Activated gamma-delta T cell (primary cell): ENCODE results near the gene SHISA7.
"Not testable (repeated sequence)": the region's sequence is repeated elsewhere in the genome, so short reads cannot be mapped to it uniquely, and the experiment has no call there.

Source experiments
- DNase-seq: peaks from one replicate; lab custom pipeline; 2025; lab: John Stamatoyannopoulos, UW

SHISA7 gene

GRCh38 chr19:55418185-55418584, 24.9 kb downstream of the SHISA7 start:
- no peak for DNase-seq

GRCh38 chr19:55410168-55410567, 32.9 kb downstream of the SHISA7 start:
- no peak for DNase-seq

- not testable (repeated sequence) for DNase-seq
Measured at GRCh38 chr19:55409179-55409578, 33.9 kb downstream of the SHISA7 start.

- DNase-seq = no peak
Measured at GRCh38 chr19:55408533-55408872, 34.6 kb downstream of the SHISA7 start.

GRCh38 chr19:55407800-55408532, 35.1 kb downstream of the SHISA7 start:
- DNase-seq = peak; percentile 92

GRCh38 chr19:55407550-55407799, 35.6 kb downstream of the SHISA7 start, which contains the start of gene UBE2S:
Gene UBE2S (minus strand): TSS chr19:55407788. CDS start chr19:55407589, 199 bp downstream.
- not testable (repeated sequence) for DNase-seq

GRCh38 chr19:55406826-55407549, 36.1 kb downstream of the SHISA7 start:
- DNase-seq = no peak

- DNase-seq = no peak
Measured at GRCh38 chr19:55406091-55406825, 36.8 kb downstream of the SHISA7 start.

GRCh38 chr19:55405638-55406037, 37.5 kb downstream of the SHISA7 start:
- no peak for DNase-seq

GRCh38 chr19:55402509-55402908, 40.6 kb downstream of the SHISA7 start:
- no peak for DNase-seq

- not testable (repeated sequence) for DNase-seq
Measured at GRCh38 chr19:55401390-55401789, 41.7 kb downstream of the SHISA7 start.

- no peak for DNase-seq
Measured at GRCh38 chr19:55400281-55401087, 42.6 kb downstream of the SHISA7 start.

GRCh38 chr19:55398200-55398925, 44.7 kb downstream of the SHISA7 start:
- no peak for DNase-seq

GRCh38 chr19:55392820-55393761, 50.0 kb downstream of the SHISA7 start:
- no peak for DNase-seq

GRCh38 chr19:55391702-55392615, 51.1 kb downstream of the SHISA7 start:
- DNase-seq = no peak

GRCh38 chr19:55391191-55391670, 51.9 kb downstream of the SHISA7 start:
- no peak for DNase-seq

- DNase-seq = no peak
Measured at GRCh38 chr19:55390461-55390880, 52.6 kb downstream of the SHISA7 start.

- DNase-seq = no peak
Measured at GRCh38 chr19:55389386-55390317, 53.4 kb downstream of the SHISA7 start.
